ENCODE measurements around the gene RAPGEF1.

DNA sequence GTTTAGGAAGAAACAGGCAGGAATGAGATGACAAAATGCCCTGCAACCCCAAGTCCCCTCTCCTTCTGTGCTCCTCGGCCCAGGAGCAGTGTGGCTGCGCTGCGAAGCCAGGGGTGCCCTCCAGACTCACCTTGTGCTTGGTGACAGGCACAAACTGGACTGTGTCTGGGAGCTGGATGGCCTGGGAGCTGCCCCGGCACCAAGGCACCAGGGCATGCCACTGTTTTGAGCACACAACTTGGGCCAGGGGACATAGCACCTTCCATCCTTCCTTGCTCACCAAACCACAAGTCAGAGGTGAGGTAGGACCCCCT lies 143.5 kb downstream of the RAPGEF1 start:
- TF ChIP-seq, protein P1, sequence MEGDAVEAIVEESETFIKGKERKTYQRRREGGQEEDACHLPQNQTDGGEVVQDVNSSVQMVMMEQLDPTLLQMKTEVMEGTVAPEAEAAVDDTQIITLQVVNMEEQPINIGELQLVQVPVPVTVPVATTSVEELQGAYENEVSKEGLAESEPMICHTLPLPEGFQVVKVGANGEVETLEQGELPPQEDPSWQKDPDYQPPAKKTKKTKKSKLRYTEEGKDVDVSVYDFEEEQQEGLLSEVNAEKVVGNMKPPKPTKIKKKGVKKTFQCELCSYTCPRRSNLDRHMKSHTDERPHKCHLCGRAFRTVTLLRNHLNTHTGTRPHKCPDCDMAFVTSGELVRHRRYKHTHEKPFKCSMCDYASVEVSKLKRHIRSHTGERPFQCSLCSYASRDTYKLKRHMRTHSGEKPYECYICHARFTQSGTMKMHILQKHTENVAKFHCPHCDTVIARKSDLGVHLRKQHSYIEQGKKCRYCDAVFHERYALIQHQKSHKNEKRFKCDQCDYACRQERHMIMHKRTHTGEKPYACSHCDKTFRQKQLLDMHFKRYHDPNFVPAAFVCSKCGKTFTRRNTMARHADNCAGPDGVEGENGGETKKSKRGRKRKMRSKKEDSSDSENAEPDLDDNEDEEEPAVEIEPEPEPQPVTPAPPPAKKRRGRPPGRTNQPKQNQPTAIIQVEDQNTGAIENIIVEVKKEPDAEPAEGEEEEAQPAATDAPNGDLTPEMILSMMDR (IDR thresholded peaks at IDR 0.05; ENCODE audit: insufficient read depth, low read depth, low read length) = no peak
- no peak for TF ChIP-seq EZH2 (IDR thresholded peaks at IDR 0.05; ENCODE audit: insufficient read depth, low read length)

Measured in astrocyte (in vitro differentiated cells and primary cell).